ENCODE measurements around the gene HNRNPUL2. TPM values are rescaled to one million over a fixed set of nuclear protein-coding genes. Genes with fewer than 3 reads are reported as not detected.
A peak's percentile ranks its signal among the peaks of the same experiment; 100 is the strongest.

Gene HNRNPUL2
- total RNA-seq, 1 donor from 2014 or later: 9.2 TPM

- H3K4me3 ChIP-seq (ENCODE audit: low read depth, low read length): peak overlapping the region; percentile 80
- peak; percentile 63 for DNase-seq (ENCODE audit: low read depth)
- H3K36me3 ChIP-seq (ENCODE audit: control insufficient read depth, insufficient read depth, low read length): peaks cover 12% of the 10 kb centered on the region
- FAIRE-seq: no peak
- no peaks in the 10 kb centered on the region for H3K27me3 ChIP-seq (ENCODE audit: control insufficient read depth, insufficient read depth, low read length)
- no peak for TF ChIP-seq CTCF (IDR thresholded peaks at IDR 0.05; ENCODE audit: insufficient read depth, low read length, severe bottlenecking)
These were observed 62.7 kb downstream of the HNRNPUL2 start for GRCh38 chr11:62664405-62665074.

Other genes starting within 250 kb of the HNRNPUL2 start
- 354 and 607 TPM in 2 replicates for gene AHNAK, start 180.7 kb downstream of the HNRNPUL2 start, total RNA-seq
- gene EEF1G, start 153.6 kb downstream of the HNRNPUL2 start, total RNA-seq: 2,058 and 2,441 TPM in 2 replicates
- 7.0 and 9.5 TPM in 2 replicates for gene TUT1, start 135.9 kb downstream of the HNRNPUL2 start, total RNA-seq
- gene MTA2, start 125.6 kb downstream of the HNRNPUL2 start, total RNA-seq: 150 and 162 TPM in 2 replicates
- gene EML3, start 114.7 kb downstream of the HNRNPUL2 start, total RNA-seq: 10.0 and 11.1 TPM in 2 replicates
- gene ROM1, start 114.2 kb downstream of the HNRNPUL2 start, total RNA-seq: 2.6 and 2.8 TPM in 2 replicates
- 24.2 and 26.2 TPM in 2 replicates for gene B3GAT3, start 105.5 kb downstream of the HNRNPUL2 start, total RNA-seq
- gene GANAB, start 80.8 kb downstream of the HNRNPUL2 start, total RNA-seq: 138 TPM in 2 replicates
- 17.1 and 19.8 TPM in 2 replicates for gene INTS5, start 74.2 kb downstream of the HNRNPUL2 start, total RNA-seq
- 79.5 and 83.7 TPM in 2 replicates for gene C11orf98, start 62.2 kb downstream of the HNRNPUL2 start, total RNA-seq
- 12.3 and 21.3 TPM in 2 replicates for gene CSKMT, start 62.1 kb downstream of the HNRNPUL2 start, total RNA-seq
- 27.9 and 29.4 TPM in 2 replicates for gene UQCC3, start 55.8 kb downstream of the HNRNPUL2 start, total RNA-seq
- 0.77 and 1.1 TPM in 2 replicates for gene LBHD1, start 55.2 kb downstream of the HNRNPUL2 start, total RNA-seq
- 176 and 227 TPM in 2 replicates for gene UBXN1, start 48.4 kb downstream of the HNRNPUL2 start, total RNA-seq
- gene LRRN4CL, start 37.9 kb downstream of the HNRNPUL2 start, total RNA-seq: 0.26 and 1.2 TPM in 2 replicates
- 23.7 and 42.0 TPM in 2 replicates for gene BSCL2, start 20.0 kb downstream of the HNRNPUL2 start, total RNA-seq
- not detected in 2 replicates for gene GNG3, start 19.8 kb downstream of the HNRNPUL2 start, total RNA-seq
- gene TTC9C, start 1.0 kb upstream of the HNRNPUL2 start, total RNA-seq: 21.4 and 27.4 TPM in 2 replicates
- gene ZBTB3, start 26.7 kb upstream of the HNRNPUL2 start, total RNA-seq: 11.0 and 11.6 TPM in 2 replicates
- gene POLR2G, start 34.1 kb upstream of the HNRNPUL2 start, total RNA-seq: 102 and 121 TPM in 2 replicates
- gene TAF6L, start 43.9 kb upstream of the HNRNPUL2 start, total RNA-seq: 16.6 and 17.1 TPM in 2 replicates
- 19.0 and 30.0 TPM in 2 replicates for gene TMEM179B, start 59.9 kb upstream of the HNRNPUL2 start, total RNA-seq
- 18.6 and 19.5 TPM in 2 replicates for gene TMEM223, start 64.5 kb upstream of the HNRNPUL2 start, total RNA-seq
- 13.4 and 15.3 TPM in 2 replicates for gene NXF1, start 78.0 kb upstream of the HNRNPUL2 start, total RNA-seq
- gene STX5, start 104.6 kb upstream of the HNRNPUL2 start, total RNA-seq: 31.3 and 36.2 TPM in 2 replicates
- gene TEX54, start 105.4 kb upstream of the HNRNPUL2 start, total RNA-seq: not detected in 2 replicates
- 59.0 and 113 TPM in 2 replicates for gene WDR74, start 112.1 kb upstream of the HNRNPUL2 start, total RNA-seq
- 1,292 and 1,548 TPM in 2 replicates for gene SLC3A2, start 153.4 kb upstream of the HNRNPUL2 start, total RNA-seq
- gene CHRM1, start 193.9 kb upstream of the HNRNPUL2 start, total RNA-seq: not detected in 2 replicates